Neural crest cell (in vitro differentiated cells): ENCODE results near the gene FGF1. TPM values are rescaled to one million over a fixed set of nuclear protein-coding genes. Genes with fewer than 3 reads are reported as not detected.

Source experiments
- DNase-seq: peaks from one replicate; pipeline ENCODE4 v3.0.0; 2021; ENCODE audit warnings: low read depth, mixed read lengths, low spot score
- H3K27ac Mint-ChIP-seq: one replicate; pipeline ENCODE4 v1.8.0; 2021; ENCODE audit warnings: mild to moderate bottlenecking, mixed read lengths; ENCODE audit not compliant: unreplicated experiment
- H3K27me3 Mint-ChIP-seq: 2 replicates; pipeline ENCODE4 v1.8.0; 2021; ENCODE audit warnings: low read depth, mild to moderate bottlenecking, mixed read lengths
- H3K36me3 Mint-ChIP-seq: 2 replicates; pipeline ENCODE4 v1.8.0; 2021; ENCODE audit warnings: low read depth, mild to moderate bottlenecking, mixed read lengths
- H3K4me1 Mint-ChIP-seq: 2 replicates; pipeline ENCODE4 v1.8.0; 2021; ENCODE audit warnings: mixed read lengths
- H3K4me3 Mint-ChIP-seq: one replicate; pipeline ENCODE4 v1.8.0; 2021; ENCODE audit warnings: mild to moderate bottlenecking, mixed read lengths
- H3K9me3 Mint-ChIP-seq: 2 replicates; pipeline ENCODE4 v1.8.0; 2021; ENCODE audit warnings: mixed read lengths
- total RNA-seq: library from RNA; stranded (reverse); gene quantifications from 2 replicates; pipeline ENCODE4 v1.2.1, GENCODE V29; 2021
- TF ChIP-seq, protein P1 (sequence below): fragments of 200-600 bp; sonication (generic); conservative IDR thresholded peaks from 2 replicates; pipeline ENCODE4 v1.5.0; 2021; ENCODE audit warnings: antibody characterized with exemption, mild to moderate bottlenecking

The FGF1 gene
- total RNA-seq, 1 donor from 2014 or later: not detected

DNA sequence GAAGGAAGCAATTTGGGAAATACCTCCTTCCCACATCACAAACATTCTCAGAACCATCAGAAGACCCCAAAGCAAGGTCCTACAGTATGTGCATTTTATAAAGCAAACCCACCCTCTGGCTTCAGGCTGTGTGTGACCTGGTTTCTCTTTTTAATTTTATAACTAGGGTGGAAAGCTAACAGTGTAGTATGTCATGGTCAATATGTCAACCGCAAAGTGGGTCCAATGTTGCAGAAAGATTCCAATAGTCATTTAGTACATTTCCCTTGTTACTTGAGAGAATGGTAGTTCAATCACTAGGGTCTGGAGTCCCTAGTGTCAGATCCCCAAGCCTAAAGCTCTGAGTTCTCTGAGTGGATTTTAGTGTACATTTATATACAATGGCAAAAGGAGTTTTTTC is 96.2 kb downstream of the FGF1 start:
- Mint-ChIP-seq H3K4me3 (no peak overlapping the region), H3K36me3 (no peaks in the 10 kb centered on the region)

DNA sequence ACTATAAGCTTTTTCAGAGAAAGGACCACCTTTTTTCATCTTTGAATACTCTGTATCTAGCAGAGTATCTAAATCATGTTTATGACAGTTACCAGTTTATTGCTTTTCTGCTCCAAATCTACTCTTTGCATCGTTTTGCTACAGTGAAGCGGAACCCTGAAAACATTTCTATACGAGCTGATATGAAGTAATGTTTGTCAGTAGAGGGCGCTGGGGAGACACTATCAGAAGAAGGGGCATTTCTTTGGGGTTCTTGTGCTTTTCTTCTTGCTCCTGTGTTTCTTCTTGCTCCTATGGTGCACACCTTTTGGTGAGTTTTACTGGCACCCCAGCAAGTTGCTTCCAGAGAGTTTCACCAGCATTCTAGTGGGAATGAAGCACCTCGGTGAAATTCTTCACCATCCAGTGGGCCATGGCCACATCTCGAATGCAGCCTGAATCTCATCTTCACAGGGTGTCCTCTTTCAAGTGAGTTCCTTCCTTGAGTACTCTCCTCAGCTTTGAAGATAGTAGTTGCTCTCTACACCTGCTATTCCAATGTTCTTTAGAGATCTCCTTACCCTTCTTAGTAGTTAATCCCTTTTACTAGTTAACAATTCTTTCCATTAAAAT is 98.4 kb downstream of the FGF1 start:
- Mint-ChIP-seq H3K27me3 (no peaks in the 10 kb centered on the region), H3K27ac (no peak overlapping the region), H3K9me3 (no peaks in the 10 kb centered on the region), H3K36me3 (no peaks in the 10 kb centered on the region), H3K4me1 (peaks cover 13% of the 10 kb centered on the region), H3K4me3 (no peak overlapping the region)
- peak; percentile 32 for DNase-seq
- TF ChIP-seq, protein P1, sequence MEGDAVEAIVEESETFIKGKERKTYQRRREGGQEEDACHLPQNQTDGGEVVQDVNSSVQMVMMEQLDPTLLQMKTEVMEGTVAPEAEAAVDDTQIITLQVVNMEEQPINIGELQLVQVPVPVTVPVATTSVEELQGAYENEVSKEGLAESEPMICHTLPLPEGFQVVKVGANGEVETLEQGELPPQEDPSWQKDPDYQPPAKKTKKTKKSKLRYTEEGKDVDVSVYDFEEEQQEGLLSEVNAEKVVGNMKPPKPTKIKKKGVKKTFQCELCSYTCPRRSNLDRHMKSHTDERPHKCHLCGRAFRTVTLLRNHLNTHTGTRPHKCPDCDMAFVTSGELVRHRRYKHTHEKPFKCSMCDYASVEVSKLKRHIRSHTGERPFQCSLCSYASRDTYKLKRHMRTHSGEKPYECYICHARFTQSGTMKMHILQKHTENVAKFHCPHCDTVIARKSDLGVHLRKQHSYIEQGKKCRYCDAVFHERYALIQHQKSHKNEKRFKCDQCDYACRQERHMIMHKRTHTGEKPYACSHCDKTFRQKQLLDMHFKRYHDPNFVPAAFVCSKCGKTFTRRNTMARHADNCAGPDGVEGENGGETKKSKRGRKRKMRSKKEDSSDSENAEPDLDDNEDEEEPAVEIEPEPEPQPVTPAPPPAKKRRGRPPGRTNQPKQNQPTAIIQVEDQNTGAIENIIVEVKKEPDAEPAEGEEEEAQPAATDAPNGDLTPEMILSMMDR: peak; percentile 49

More for the DNA sequence above, 96.2 kb downstream of the FGF1 start:
- no peak for DNase-seq
- H3K27ac Mint-ChIP-seq: no peak overlapping the region
- TF ChIP-seq, protein P1: no peak
- H3K4me1 Mint-ChIP-seq: peaks cover 10% of the 10 kb centered on the region
- no peaks in the 10 kb centered on the region for H3K9me3 Mint-ChIP-seq
- no peaks in the 10 kb centered on the region for H3K27me3 Mint-ChIP-seq

DNA sequence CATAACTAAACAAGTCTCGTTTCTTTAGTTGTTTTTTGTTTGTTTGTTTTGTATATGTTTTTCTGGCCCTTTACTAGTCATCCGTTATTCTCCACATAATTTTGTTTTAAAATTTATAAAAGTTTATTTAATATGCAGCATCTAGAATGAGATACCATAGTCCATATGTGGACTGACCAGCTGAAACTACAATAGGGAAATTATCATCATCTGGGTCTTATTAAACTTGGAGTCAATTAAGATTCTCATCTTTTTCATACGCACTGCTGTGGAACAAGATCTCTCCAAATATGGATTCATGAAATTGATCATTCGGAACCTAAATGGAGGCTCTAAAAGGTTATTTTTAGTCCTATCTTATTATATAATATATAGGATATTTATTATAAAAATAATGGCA is 99.3 kb downstream of the FGF1 start:
- Mint-ChIP-seq H3K27ac (no peak overlapping the region), H3K27me3 (no peaks in the 10 kb centered on the region), H3K4me3 (no peak overlapping the region), H3K9me3 (no peaks in the 10 kb centered on the region), H3K4me1 (peaks cover 13% of the 10 kb centered on the region), H3K36me3 (no peaks in the 10 kb centered on the region)
- DNase-seq: no peak
- TF ChIP-seq, protein P1: no peak

DNA sequence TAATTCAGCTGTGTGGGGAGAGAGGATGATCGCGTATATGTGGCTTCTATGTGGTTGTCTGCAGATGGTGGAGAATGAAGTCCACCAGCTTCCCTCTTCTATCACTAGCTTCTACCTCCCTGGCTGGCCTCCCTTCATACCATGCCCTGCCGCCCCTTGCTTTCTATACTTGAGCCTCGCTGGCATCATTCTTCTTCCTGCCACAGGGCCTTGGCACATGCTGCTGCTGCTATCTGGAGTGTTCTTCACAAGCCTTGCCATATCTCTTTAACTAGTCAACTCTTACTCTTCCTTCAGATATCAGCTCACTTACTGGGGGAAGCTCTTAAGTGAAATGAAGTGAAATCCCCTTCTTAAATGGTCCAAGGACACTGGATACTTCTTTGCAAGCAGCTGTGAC is 100.4 kb downstream of the FGF1 start:
- Mint-ChIP-seq H3K27me3 (no peaks in the 10 kb centered on the region), H3K4me1 (peaks cover 11% of the 10 kb centered on the region), H3K36me3 (no peaks in the 10 kb centered on the region), H3K9me3 (no peaks in the 10 kb centered on the region), H3K4me3 (no peak overlapping the region), H3K27ac (no peak overlapping the region)
- TF ChIP-seq, protein P1: no peak
- no peak for DNase-seq

DNA sequence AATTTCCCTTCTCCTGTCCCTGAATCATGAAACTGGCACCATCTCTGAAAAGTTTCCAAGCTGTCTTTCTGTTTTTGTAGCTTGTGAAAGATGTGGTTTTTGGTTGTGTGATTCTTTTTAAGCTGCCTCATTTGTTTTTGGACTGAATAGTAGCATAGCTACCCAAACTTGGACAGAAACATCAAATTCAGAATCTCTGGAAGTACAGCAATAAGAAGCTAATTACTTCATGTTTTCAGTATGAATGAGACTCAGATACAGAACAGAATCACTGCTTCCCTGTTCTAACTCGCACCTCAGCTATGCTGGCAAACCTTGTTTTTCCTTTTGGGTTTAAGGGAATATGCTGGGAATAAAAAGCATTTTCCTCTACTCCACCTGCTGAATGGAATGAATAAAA is 101.0 kb downstream of the FGF1 start:
- no peak for DNase-seq
- peaks cover 4% of the 10 kb centered on the region for H3K9me3 Mint-ChIP-seq
- H3K4me1 Mint-ChIP-seq: peaks cover 9% of the 10 kb centered on the region
- no peaks in the 10 kb centered on the region for H3K36me3 Mint-ChIP-seq
- no peak overlapping the region for H3K4me3 Mint-ChIP-seq
- H3K27me3 Mint-ChIP-seq: no peaks in the 10 kb centered on the region
- TF ChIP-seq, protein P1: no peak
- H3K27ac Mint-ChIP-seq: no peak overlapping the region
